GM06990 (cell line): ENCODE results near the gene IL17RB.

Experiments
- DNase-seq: peaks from one replicate; pipeline ENCODE4 v3.0.0-alpha.2; 2011; ENCODE audit not compliant: insufficient read length; ENCODE audit errors: extremely low read depth
- H3K27me3 ChIP-seq: replicated peaks from 2 replicates; pipeline ENCODE4 v1.6.0; 2011; ENCODE audit warnings: low read length; ENCODE audit not compliant: control insufficient read depth, insufficient read depth
- H3K36me3 ChIP-seq: 2 replicates; pipeline ENCODE4 v1.5.1; 2011; ENCODE audit warnings: low read length; ENCODE audit not compliant: control insufficient read depth, insufficient read depth
- H3K4me3 ChIP-seq: replicated peaks from 2 replicates; pipeline ENCODE4 v1.5.1; 2011; ENCODE audit warnings: low read depth, mild to moderate bottlenecking, control low read depth, low read length
- CTCF ChIP-seq: IDR thresholded peaks from 2 replicates; pipeline ENCODE4 v1.5.1; 2011; ENCODE audit warnings: low read length, control low read depth, mild to moderate bottlenecking, inconsistent platforms; ENCODE audit not compliant: insufficient read depth, poor library complexity, severe bottlenecking

IL17RB gene

GRCh38 chr3:53815651-53816050 is 30.7 kb upstream of the IL17RB start:
- no peak for TF ChIP-seq CTCF
- H3K4me3 ChIP-seq, result no peak overlapping the region
- H3K27me3 ChIP-seq, result no peaks in the 10 kb centered on the region
- H3K36me3 ChIP-seq, result peaks cover 2% of the 10 kb centered on the region
- no peak for DNase-seq

GRCh38 chr3:53816425-53816824 is 29.9 kb upstream of the IL17RB start:
- H3K4me3 ChIP-seq, result no peak overlapping the region
- no peak for TF ChIP-seq CTCF
- DNase-seq, result no peak
- peaks cover 4% of the 10 kb centered on the region for H3K36me3 ChIP-seq
- H3K27me3 ChIP-seq, result no peaks in the 10 kb centered on the region

- Histone ChIP-seq H3K4me3 (no peak overlapping the region), H3K27me3 (no peaks in the 10 kb centered on the region), H3K36me3 (peaks cover 5% of the 10 kb centered on the region)
- no peak for DNase-seq
- TF ChIP-seq CTCF, result no peak
These were observed 29.2 kb upstream of the IL17RB start for GRCh38 chr3:53817211-53817610.

- no peaks in the 10 kb centered on the region for H3K27me3 ChIP-seq
- no peak for DNase-seq
- TF ChIP-seq CTCF, result no peak
- H3K36me3 ChIP-seq, result peaks cover 6% of the 10 kb centered on the region
- no peak overlapping the region for H3K4me3 ChIP-seq
These were observed 28.6 kb upstream of the IL17RB start for GRCh38 chr3:53817809-53818208.

GRCh38 chr3:53818221-53819162 is 27.9 kb upstream of the IL17RB start:
- no peak for DNase-seq
- TF ChIP-seq CTCF, result no peak
- H3K36me3 ChIP-seq, result peaks cover 6% of the 10 kb centered on the region
- H3K27me3 ChIP-seq, result no peaks in the 10 kb centered on the region
- H3K4me3 ChIP-seq, result no peak overlapping the region
